Activated CD8-positive, alpha-beta memory T cell treated with anti-CD3 and anti-CD28 coated beads for 36 hours (primary cell): ENCODE data around the gene ABLIM1. TPM values are rescaled to one million over a fixed set of nuclear protein-coding genes. Genes with fewer than 3 reads are reported as not detected.

ENCODE experiments used
- total RNA-seq, 2 experiments: library from RNA; stranded (reverse); gene quantifications; one replicate each; pipeline ENCODE4 v1.2.3, GENCODE V29; 2021

ABLIM1 gene
- total RNA-seq, 2 experiments from 2014 or later: 44.4 to 47.7 TPM

Other genes starting within 250 kb of the ABLIM1 start
- gene FHIP2A, start 163.5 kb upstream of the ABLIM1 start, total RNA-seq: 10 to 100 TPM; 19.8 to 20.9 TPM